ENCODE measurements around the gene AUTS2. TPM values are rescaled to one million over a fixed set of nuclear protein-coding genes. Genes with fewer than 3 reads are reported as not detected.

The AUTS2 gene
- total RNA-seq, 2 experiments from 2014 or later, result 15.2 to 16.3 TPM

- H3K27ac Mint-ChIP-seq, result no peak overlapping the region
- ChIA-PET CTCF (interaction anchor here (3.6 kb wide), 1 partner anchor 115 kb away, joined by 17 read pairs; no protein-coding TSS in a partner anchor), POLR2A (no interaction called here)
These were observed 984.9 kb downstream of the AUTS2 start for GRCh38 chr7:70582927-70583895.

DNA sequence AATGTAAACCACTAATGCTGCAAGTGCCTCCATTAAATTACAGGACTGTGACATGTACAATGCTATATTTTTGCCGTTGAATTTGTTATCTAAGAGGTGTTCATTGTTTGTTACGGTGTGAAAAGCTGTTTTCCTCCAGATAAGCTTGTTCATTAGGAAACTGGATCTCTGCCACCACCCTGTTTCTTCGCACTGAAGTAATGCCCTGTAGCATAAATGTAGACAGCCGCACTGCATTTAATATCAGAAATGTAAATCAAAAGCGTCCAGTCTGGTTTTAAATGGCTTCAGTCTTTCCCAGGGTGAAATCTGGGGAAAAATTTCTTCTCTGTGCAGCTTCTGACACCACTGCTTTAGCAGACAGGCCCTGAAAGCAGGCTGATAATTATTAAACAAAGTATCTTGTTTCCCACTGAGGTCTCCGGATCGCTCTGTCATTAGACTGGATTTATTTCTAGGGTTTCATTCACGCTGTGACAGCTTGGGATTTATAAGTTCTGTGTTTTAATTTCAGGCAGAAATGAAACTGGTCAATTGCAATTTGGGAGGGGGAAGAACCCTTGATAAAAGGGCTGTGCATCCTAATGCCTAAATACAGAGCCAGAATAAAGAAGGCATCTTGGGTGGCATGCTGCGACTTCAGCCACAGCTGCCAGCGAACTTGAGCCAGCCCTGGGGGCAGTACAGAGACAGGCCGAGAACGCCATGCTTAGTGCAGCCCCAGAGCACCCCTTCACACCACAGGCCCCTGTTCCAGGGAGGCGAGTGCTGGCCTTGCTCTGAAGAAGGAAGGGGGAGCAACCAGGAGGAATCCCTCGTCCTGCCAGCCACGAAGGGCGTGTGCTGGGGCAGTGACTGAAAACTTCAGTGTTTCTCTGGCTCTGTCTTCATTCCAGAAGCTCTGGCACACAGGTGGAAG lies 985.9 kb downstream of the AUTS2 start:
- no peaks in the 10 kb centered on the region for H3K9me3 Mint-ChIP-seq (ENCODE audit: insufficient read depth)
- POLR2A ChIA-PET, result no interaction called here
- no peaks in the 10 kb centered on the region for H3K27me3 Mint-ChIP-seq (ENCODE audit: low read depth)
- ATAC-seq, result no peak
- no peaks in the 10 kb centered on the region for H3K36me3 Mint-ChIP-seq (ENCODE audit: low read depth)
- H3K4me1 Mint-ChIP-seq (ENCODE audit: low read depth), result no peaks in the 10 kb centered on the region
- DNase-seq, result no peak
- CTCF ChIA-PET, result interaction anchor here (3.6 kb wide), 1 partner anchor 114 kb away, joined by 17 read pairs; no protein-coding TSS in a partner anchor
- H3K4me3 Mint-ChIP-seq, result no peak overlapping the region
- no peak overlapping the region for H3K27ac Mint-ChIP-seq

More at GRCh38 chr7:70582927-70583895, 984.9 kb downstream of the AUTS2 start:
- H3K9me3 Mint-ChIP-seq (ENCODE audit: insufficient read depth), result no peaks in the 10 kb centered on the region
- DNase-seq (no peak), ATAC-seq (no peak)
- H3K4me1 Mint-ChIP-seq (ENCODE audit: low read depth), result no peaks in the 10 kb centered on the region
- H3K4me3 Mint-ChIP-seq, result no peak overlapping the region
- H3K27me3 Mint-ChIP-seq (ENCODE audit: low read depth), result no peaks in the 10 kb centered on the region
- H3K36me3 Mint-ChIP-seq (ENCODE audit: low read depth), result no peaks in the 10 kb centered on the region

DNA sequence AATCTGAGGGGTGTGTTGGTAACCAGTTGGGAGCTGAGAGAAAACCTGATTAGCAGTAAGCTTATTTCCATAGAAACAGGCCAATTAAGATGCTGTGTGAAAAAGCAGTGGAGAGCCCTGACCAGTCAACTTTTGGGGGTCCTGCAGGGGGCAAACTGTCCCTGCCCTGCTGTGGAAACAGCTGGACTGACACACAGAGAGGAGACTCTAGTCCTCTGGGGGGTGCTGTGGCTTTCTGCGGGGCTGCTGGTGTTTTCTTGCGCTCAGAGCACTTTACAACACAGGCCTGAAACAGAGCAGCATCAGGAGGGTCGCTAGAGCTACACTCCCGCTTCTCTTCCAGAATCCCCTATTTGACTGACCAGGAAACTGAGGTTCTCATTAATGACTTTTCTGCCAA lies 986.8 kb downstream of the AUTS2 start:
- ATAC-seq (peak; percentile 47), DNase-seq (peak; percentile 25)
- Mint-ChIP-seq H3K27ac (no peak overlapping the region), H3K27me3 (ENCODE audit: low read depth) (no peaks in the 10 kb centered on the region), H3K4me1 (ENCODE audit: low read depth) (no peaks in the 10 kb centered on the region), H3K36me3 (ENCODE audit: low read depth) (no peaks in the 10 kb centered on the region), H3K4me3 (no peak overlapping the region), H3K9me3 (ENCODE audit: insufficient read depth) (no peaks in the 10 kb centered on the region)
- ChIA-PET CTCF (interaction anchor here (3.6 kb wide), 1 partner anchor 113 kb away, joined by 17 read pairs; no protein-coding TSS in a partner anchor), POLR2A (no interaction called here)

DNA sequence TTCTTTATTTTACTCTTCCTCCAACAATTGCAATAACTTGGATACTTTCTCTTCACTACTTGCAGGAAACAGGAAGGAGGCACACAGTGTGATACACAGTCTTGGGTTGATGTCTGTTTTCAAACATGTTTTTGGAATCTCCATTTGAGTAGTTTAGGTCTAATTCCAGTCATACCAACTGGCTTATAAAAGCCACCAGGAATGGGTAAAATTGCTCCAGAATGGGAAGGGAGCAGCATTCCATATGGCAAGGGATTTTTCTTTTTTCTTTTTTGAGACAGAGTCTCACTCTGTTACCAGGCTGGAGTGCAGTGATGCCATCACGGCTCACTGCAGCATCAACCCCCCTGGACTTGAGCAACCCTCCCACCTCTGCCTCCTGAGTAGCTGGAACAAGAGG lies 988.5 kb downstream of the AUTS2 start:
- H3K27ac Mint-ChIP-seq, result no peak overlapping the region
- POLR2A ChIA-PET, result no interaction called here
- no peaks in the 10 kb centered on the region for H3K9me3 Mint-ChIP-seq (ENCODE audit: insufficient read depth)
- no peak overlapping the region for H3K4me3 Mint-ChIP-seq
- CTCF ChIA-PET, result no interaction called here
- no peaks in the 10 kb centered on the region for H3K36me3 Mint-ChIP-seq (ENCODE audit: low read depth)
- no peaks in the 10 kb centered on the region for H3K4me1 Mint-ChIP-seq (ENCODE audit: low read depth)
- no peaks in the 10 kb centered on the region for H3K27me3 Mint-ChIP-seq (ENCODE audit: low read depth)
- ATAC-seq (no peak), DNase-seq (no peak)

DNA sequence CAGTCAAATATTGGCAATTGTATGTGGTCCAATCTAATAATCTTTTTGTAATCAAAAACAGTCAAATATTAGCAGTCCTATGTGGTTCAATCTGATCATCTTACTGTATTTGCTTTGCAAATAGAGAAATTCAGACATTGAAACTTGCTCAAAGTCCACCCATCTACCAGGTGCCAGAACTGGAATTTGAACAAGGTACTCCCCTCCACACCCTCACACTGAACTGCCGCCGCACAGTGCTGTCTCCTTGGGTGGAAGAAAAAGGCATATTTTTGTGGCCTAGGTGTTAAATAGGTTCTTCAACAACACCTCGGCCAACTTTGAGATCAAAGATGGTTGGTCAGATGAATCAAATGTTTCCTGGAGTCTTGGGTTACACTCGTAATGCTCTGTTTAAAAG lies 989.5 kb downstream of the AUTS2 start:
- H3K9me3 Mint-ChIP-seq (ENCODE audit: insufficient read depth), result no peaks in the 10 kb centered on the region
- DNase-seq, result no peak

GRCh38 chr7:70588191-70588921 lies 990.1 kb downstream of the AUTS2 start:
- H3K27me3 Mint-ChIP-seq (ENCODE audit: low read depth), result no peaks in the 10 kb centered on the region
- ChIA-PET CTCF (no interaction called here), POLR2A (no interaction called here)
- no peak overlapping the region for H3K4me3 Mint-ChIP-seq
- no peak overlapping the region for H3K27ac Mint-ChIP-seq
- ATAC-seq (no peak), DNase-seq (no peak)
- H3K36me3 Mint-ChIP-seq (ENCODE audit: low read depth), result no peaks in the 10 kb centered on the region
- no peaks in the 10 kb centered on the region for H3K4me1 Mint-ChIP-seq (ENCODE audit: low read depth)
- no peaks in the 10 kb centered on the region for H3K9me3 Mint-ChIP-seq (ENCODE audit: insufficient read depth)

More for the DNA sequence above, 989.5 kb downstream of the AUTS2 start:
- POLR2A ChIA-PET, result no interaction called here
- Mint-ChIP-seq H3K36me3 (ENCODE audit: low read depth) (no peaks in the 10 kb centered on the region), H3K4me1 (ENCODE audit: low read depth) (no peaks in the 10 kb centered on the region), H3K4me3 (no peak overlapping the region), H3K27ac (no peak overlapping the region), H3K27me3 (ENCODE audit: low read depth) (no peaks in the 10 kb centered on the region)
- CTCF ChIA-PET, result no interaction called here
- ATAC-seq, result no peak

DNA sequence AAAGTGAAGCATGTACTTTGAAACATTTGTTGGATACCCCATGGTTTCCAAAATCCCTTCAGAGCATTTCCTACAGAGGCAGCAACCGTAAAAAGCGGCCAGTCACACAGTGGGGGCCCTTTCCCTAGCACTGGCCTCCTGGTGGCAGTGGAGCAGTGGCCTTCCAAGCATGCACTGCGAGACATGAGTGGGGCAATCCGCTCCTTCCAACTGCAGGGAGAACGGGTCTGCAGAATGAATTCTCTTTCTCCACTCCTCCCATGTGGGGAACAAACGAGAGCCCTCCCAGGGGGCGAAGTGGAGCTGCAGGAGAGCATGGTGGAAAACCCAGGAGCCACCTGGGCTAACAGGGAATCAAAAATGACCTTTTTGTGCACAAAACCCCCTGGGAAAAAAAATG lies 990.7 kb downstream of the AUTS2 start:
- Mint-ChIP-seq H3K27ac (no peak overlapping the region), H3K36me3 (ENCODE audit: low read depth) (no peaks in the 10 kb centered on the region), H3K4me3 (no peak overlapping the region), H3K4me1 (ENCODE audit: low read depth) (no peaks in the 10 kb centered on the region), H3K27me3 (ENCODE audit: low read depth) (no peaks in the 10 kb centered on the region), H3K9me3 (ENCODE audit: insufficient read depth) (no peaks in the 10 kb centered on the region)
- POLR2A ChIA-PET, result no interaction called here
- no peak for DNase-seq
- ATAC-seq, result no peak
- CTCF ChIA-PET, result no interaction called here

- no peak for ATAC-seq
- no peaks in the 10 kb centered on the region for H3K36me3 Mint-ChIP-seq (ENCODE audit: low read depth)
- H3K4me1 Mint-ChIP-seq (ENCODE audit: low read depth), result no peaks in the 10 kb centered on the region
- no peak overlapping the region for H3K27ac Mint-ChIP-seq
- POLR2A ChIA-PET, result no interaction called here
- no peak overlapping the region for H3K4me3 Mint-ChIP-seq
- DNase-seq, result no peak
- no peaks in the 10 kb centered on the region for H3K9me3 Mint-ChIP-seq (ENCODE audit: insufficient read depth)
- peaks cover 4% of the 10 kb centered on the region for H3K27me3 Mint-ChIP-seq (ENCODE audit: low read depth)
- CTCF ChIA-PET, result no interaction called here
These were observed 991.3 kb downstream of the AUTS2 start for GRCh38 chr7:70589590-70589989.

DNA sequence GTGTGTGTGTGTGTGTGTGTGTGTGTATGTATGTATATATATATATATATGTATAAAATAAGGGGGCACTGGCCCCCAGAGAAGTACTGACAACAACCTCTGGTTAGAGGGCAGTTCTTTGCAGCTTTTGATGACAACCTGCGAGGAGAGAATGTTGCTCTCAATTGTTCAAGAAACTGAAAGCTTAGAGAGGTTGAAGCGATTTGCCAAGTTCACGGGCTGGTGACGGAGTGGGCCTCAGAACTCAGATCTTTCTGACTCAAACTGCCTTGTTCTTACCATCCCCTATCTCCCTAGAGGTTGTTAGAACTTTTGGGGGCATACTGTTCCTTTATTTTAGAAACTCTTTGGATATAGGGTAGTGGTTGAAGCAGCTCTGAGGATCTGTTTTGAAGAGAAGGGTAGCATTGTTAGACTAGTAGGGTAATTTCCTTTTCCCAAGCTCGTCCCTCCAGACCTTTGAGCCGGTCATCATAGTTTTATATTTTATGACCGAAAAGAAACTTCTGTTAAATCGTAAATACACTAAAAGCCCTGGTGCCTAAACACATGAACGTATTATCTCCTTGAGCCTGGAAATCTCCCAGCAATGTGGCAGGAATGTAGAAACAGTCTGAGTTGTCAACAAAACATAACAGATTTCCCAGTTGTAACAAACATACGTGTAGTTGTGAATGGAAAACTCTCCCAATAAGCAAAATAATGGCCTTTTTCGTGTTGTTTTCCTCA lies 992.0 kb downstream of the AUTS2 start:
- CTCF ChIA-PET, result interaction anchor here (1.7 kb wide), 1 partner anchor 108 kb away, joined by 4 read pairs; no protein-coding TSS in a partner anchor
- Mint-ChIP-seq H3K9me3 (ENCODE audit: insufficient read depth) (no peaks in the 10 kb centered on the region), H3K27me3 (ENCODE audit: low read depth) (peaks cover 8% of the 10 kb centered on the region), H3K36me3 (ENCODE audit: low read depth) (no peaks in the 10 kb centered on the region), H3K4me1 (ENCODE audit: low read depth) (no peaks in the 10 kb centered on the region), H3K4me3 (no peak overlapping the region), H3K27ac (no peak overlapping the region)
- POLR2A ChIA-PET, result no interaction called here
- ATAC-seq, result no peak
- no peak for DNase-seq

GRCh38 chr7:70591643-70592042 lies 993.4 kb downstream of the AUTS2 start:
- ChIA-PET CTCF (interaction anchor here (1.7 kb wide), 1 partner anchor 107 kb away, joined by 4 read pairs; no protein-coding TSS in a partner anchor), POLR2A (no interaction called here)

GRCh38 chr7:70592171-70592570 lies 993.9 kb downstream of the AUTS2 start:
- H3K36me3 Mint-ChIP-seq (ENCODE audit: low read depth), result no peaks in the 10 kb centered on the region
- no peak for ATAC-seq
- no peak overlapping the region for H3K4me3 Mint-ChIP-seq
- peaks cover 4% of the 10 kb centered on the region for H3K4me1 Mint-ChIP-seq (ENCODE audit: low read depth)
- CTCF ChIA-PET, result interaction anchor here (1.7 kb wide), 1 partner anchor 106 kb away, joined by 4 read pairs; no protein-coding TSS in a partner anchor
- H3K27me3 Mint-ChIP-seq (ENCODE audit: low read depth), result peaks cover 21% of the 10 kb centered on the region
- no peak for DNase-seq
- H3K9me3 Mint-ChIP-seq (ENCODE audit: insufficient read depth), result no peaks in the 10 kb centered on the region
- no peak overlapping the region for H3K27ac Mint-ChIP-seq
- POLR2A ChIA-PET, result no interaction called here

More at GRCh38 chr7:70591643-70592042, 993.4 kb downstream of the AUTS2 start:
- H3K27ac Mint-ChIP-seq, result no peak overlapping the region
- no peak for DNase-seq
- H3K27me3 Mint-ChIP-seq (ENCODE audit: low read depth), result peaks cover 16% of the 10 kb centered on the region
- H3K4me3 Mint-ChIP-seq, result no peak overlapping the region
- H3K36me3 Mint-ChIP-seq (ENCODE audit: low read depth), result no peaks in the 10 kb centered on the region
- no peaks in the 10 kb centered on the region for H3K9me3 Mint-ChIP-seq (ENCODE audit: insufficient read depth)
- ATAC-seq, result no peak
- H3K4me1 Mint-ChIP-seq (ENCODE audit: low read depth), result peaks cover 3% of the 10 kb centered on the region

Measured in activated CD8-positive, alpha-beta T cell treated with anti-CD3 and anti-CD28 coated beads, Interleukin-2, amount 10 ng/mL, durations not matched to agents 7 days and 5 days (primary cell).